Upper lobe of right lung (tissue), 1 donor: ENCODE results near the gene MCMBP. TPM values are rescaled to one million over a fixed set of nuclear protein-coding genes. Genes with fewer than 3 reads are reported as not detected.

Experiments
- ATAC-seq: fragments of 200-7000 bp; cut with Tn5 transposase; one replicate; pipeline ENCODE4 v1.9.1; 2020; ENCODE audit warnings: mild to moderate bottlenecking, moderate library complexity
- DNase-seq: peaks from one replicate; pipeline ENCODE4 v3.0.0-alpha.2; 2020
- H3K27ac ChIP-seq: fragments of 200-600 bp; one replicate; pipeline ENCODE4 v1.8.0; 2022
- H3K27me3 ChIP-seq: fragments of 200-600 bp; one replicate; pipeline ENCODE4 v1.8.0; 2022; ENCODE audit warnings: mild to moderate bottlenecking
- H3K36me3 ChIP-seq: fragments of 200-600 bp; one replicate; pipeline ENCODE4 v1.8.0; 2022
- H3K4me1 ChIP-seq: fragments of 200-600 bp; one replicate; pipeline ENCODE4 v1.8.0; 2022
- H3K4me3 ChIP-seq: fragments of 200-600 bp; one replicate; pipeline ENCODE4 v1.8.0; 2022; ENCODE audit warnings: mild to moderate bottlenecking
- H3K9me3 ChIP-seq: fragments of 200-600 bp; one replicate; pipeline ENCODE4 v1.8.0; 2022
- intact Hi-C: fragments of 100-400 bp; cut with DNase I; formaldehyde crosslinking; loops from one replicate; pipeline ENCODE4 v1.11.0; 2022
- total RNA-seq: library from RNA; stranded (reverse); fragmentation: NEBNext Ultra II Directional; extraction: Animal tissue kit (Norgen Biotek cat#: 25700); gene quantifications from one replicate; pipeline ENCODE4 v1.2.1, GENCODE V29; 2021
- TF ChIP-seq, protein P1 (sequence below): fragments of 200-600 bp; IDR thresholded peaks from one replicate; pipeline ENCODE4 v1.8.0; 2022; ENCODE audit warnings: antibody characterized with exemption
- donor health status: DM: no; HTN: yes; CAD: no; lungs with severe emphysema.

Gene MCMBP
- total RNA-seq, 1 donor from 2014 or later: 54.7 TPM

DNA sequence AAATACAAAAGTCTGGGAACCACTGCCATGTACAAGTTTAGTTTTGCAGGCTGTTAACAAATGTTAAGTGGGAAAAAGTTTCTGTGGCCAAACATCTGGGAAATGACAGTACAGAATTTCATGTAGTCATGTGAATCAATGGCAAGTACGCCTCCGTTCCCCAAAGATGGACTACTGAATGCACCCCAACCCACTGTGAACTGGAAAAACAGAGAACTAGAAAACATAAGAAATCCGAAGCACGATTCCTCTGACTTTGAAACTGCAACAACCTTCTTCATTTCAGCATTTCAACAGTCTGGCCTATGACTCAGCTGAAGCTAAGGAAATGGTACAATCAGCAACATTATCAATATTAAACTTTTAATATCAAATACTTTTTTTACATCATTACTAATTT, 41.8 kb downstream of the MCMBP start:
- Histone ChIP-seq H3K9me3 (no peaks in the 10 kb centered on the region), H3K27me3 (no peaks in the 10 kb centered on the region), H3K4me3 (no peak overlapping the region), H3K27ac (no peak overlapping the region), H3K36me3 (peaks cover 99% of the 10 kb centered on the region), H3K4me1 (no peaks in the 10 kb centered on the region)
- DNase-seq: no peak
- ATAC-seq: no peak
- TF ChIP-seq, protein P1, sequence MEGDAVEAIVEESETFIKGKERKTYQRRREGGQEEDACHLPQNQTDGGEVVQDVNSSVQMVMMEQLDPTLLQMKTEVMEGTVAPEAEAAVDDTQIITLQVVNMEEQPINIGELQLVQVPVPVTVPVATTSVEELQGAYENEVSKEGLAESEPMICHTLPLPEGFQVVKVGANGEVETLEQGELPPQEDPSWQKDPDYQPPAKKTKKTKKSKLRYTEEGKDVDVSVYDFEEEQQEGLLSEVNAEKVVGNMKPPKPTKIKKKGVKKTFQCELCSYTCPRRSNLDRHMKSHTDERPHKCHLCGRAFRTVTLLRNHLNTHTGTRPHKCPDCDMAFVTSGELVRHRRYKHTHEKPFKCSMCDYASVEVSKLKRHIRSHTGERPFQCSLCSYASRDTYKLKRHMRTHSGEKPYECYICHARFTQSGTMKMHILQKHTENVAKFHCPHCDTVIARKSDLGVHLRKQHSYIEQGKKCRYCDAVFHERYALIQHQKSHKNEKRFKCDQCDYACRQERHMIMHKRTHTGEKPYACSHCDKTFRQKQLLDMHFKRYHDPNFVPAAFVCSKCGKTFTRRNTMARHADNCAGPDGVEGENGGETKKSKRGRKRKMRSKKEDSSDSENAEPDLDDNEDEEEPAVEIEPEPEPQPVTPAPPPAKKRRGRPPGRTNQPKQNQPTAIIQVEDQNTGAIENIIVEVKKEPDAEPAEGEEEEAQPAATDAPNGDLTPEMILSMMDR: no peak
- intact Hi-C loops: no loop called here

DNA sequence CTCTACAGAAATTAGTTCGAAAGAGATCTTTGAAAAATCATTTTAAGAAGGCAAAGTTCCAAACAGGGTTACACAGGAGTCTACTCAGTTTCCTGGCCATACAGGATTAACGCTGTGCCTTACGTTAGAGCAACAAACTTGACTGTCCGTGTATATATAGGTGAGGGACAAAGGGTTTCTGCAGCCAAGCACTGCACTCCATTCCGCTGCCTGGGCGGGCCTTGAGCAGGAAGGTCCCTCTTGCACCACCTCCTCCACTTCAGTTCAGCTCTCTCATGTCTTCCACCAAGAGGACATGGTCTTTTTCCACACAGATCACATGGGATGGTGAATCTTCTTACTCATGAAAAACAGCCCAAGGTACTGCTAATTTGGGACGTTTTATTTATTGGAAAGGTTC, 43.2 kb downstream of the MCMBP start:
- TF ChIP-seq, protein P1: no peak
- ATAC-seq: no peak
- peaks cover 95% of the 10 kb centered on the region for H3K36me3 ChIP-seq

DNA sequence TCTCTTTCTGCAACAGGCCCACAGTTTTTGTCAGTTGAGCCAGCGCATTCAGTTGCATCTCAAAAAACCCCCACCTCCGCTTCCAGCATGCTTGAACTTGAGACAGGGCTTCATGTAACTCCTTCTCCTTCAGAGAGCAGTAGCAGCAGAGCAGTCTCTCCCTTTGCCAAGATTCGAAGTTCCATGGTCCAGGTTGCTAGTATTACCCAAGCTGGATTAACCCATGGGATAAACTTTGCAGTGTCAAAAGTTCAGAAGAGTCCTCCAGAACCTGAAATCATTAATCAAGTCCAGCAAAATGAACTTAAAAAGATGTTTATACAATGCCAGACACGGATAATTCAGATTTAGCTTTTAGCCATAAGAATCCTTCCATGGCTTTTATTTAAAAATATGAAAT, 45.2 kb downstream of the MCMBP start:
- intact Hi-C loops: no loop called here
- Histone ChIP-seq H3K27ac (no peak overlapping the region), H3K4me1 (no peaks in the 10 kb centered on the region), H3K36me3 (peaks cover 94% of the 10 kb centered on the region), H3K4me3 (no peak overlapping the region), H3K27me3 (no peaks in the 10 kb centered on the region), H3K9me3 (no peaks in the 10 kb centered on the region)
- TF ChIP-seq, protein P1: no peak
- DNase-seq (no peak), ATAC-seq (no peak)

More for the DNA sequence above, 43.2 kb downstream of the MCMBP start:
- Histone ChIP-seq H3K4me3 (no peak overlapping the region), H3K4me1 (no peaks in the 10 kb centered on the region), H3K27me3 (no peaks in the 10 kb centered on the region), H3K27ac (no peak overlapping the region), H3K9me3 (no peaks in the 10 kb centered on the region)
- intact Hi-C loops: no loop called here
- DNase-seq: no peak

DNA sequence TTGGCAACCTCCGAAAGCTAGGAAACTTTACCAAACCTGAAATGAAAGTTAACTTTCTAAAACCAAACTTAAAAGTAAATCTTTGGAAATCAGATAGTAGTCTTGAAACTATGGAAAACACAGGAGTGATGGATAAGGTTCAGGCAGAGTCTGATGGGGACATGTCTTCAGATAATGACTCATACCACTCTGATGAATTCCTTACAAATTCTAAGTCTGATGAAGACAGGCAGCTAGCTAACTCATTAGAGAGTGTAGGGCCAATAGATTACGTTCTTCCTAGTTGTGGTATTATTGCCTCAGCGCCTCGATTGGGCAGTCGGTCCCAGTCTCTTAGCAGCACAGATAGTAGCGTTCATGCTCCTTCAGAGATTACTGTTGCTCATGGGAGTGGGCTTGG, 45.9 kb downstream of the MCMBP start:
- Histone ChIP-seq H3K27ac (no peak overlapping the region), H3K4me1 (no peaks in the 10 kb centered on the region), H3K36me3 (peaks cover 87% of the 10 kb centered on the region), H3K27me3 (no peaks in the 10 kb centered on the region), H3K9me3 (no peaks in the 10 kb centered on the region), H3K4me3 (no peak overlapping the region)
- TF ChIP-seq, protein P1: no peak
- intact Hi-C loops: no loop called here
- DNase-seq (no peak), ATAC-seq (no peak)

DNA sequence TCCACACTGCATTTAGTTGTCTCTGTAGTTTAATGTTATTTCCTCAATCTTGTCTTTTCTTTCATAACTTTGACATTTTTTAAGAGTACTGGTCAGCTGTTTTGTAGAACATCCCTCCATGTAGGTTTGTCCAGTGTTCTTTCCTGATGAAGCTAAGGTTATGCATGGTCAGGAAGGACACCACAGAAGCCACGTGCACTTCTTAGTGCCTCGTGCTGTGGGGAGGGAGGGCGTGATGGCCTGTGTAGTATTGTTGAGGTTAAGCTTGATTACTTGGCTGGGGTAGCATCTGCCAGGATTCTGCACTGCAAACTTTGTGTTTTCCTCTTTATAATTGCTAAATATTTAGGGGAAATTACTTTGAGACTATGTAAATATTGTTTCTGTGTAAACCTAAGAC, 48.3 kb downstream of the MCMBP start:
- H3K27ac ChIP-seq: no peak overlapping the region
- no peak for ATAC-seq
- H3K9me3 ChIP-seq: no peaks in the 10 kb centered on the region
- H3K4me1 ChIP-seq: no peaks in the 10 kb centered on the region
- TF ChIP-seq, protein P1: no peak
- DNase-seq: no peak
- peaks cover 62% of the 10 kb centered on the region for H3K36me3 ChIP-seq
- H3K27me3 ChIP-seq: no peaks in the 10 kb centered on the region
- no peak overlapping the region for H3K4me3 ChIP-seq
- intact Hi-C loops: no loop called here

DNA sequence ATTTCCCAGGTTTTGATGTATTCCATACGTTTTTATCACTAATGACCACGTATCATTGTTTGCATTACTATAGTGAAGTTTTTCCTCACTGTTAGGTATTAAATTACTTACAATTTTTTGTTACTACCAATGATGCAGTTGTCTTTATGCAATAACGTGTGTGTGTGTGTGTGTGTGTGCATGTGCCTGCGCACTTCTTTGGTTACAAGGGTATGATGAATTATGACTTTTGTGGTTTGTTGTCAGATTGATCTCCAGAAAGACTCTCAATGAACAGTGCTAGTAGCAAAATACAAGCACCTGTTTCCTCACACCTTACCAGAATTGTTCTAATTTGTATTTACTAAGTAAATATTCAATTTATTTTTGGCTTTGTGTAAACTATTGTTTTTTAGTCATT, 51.5 kb downstream of the MCMBP start:
- ATAC-seq: no peak

More for the DNA sequence above, 51.5 kb downstream of the MCMBP start:
- TF ChIP-seq, protein P1: no peak
- DNase-seq: no peak
- intact Hi-C loops: no loop called here
- no peaks in the 10 kb centered on the region for H3K27me3 ChIP-seq
- H3K27ac ChIP-seq: no peak overlapping the region
- H3K9me3 ChIP-seq: no peaks in the 10 kb centered on the region
- H3K4me1 ChIP-seq: no peaks in the 10 kb centered on the region
- peaks cover 32% of the 10 kb centered on the region for H3K36me3 ChIP-seq
- H3K4me3 ChIP-seq: no peak overlapping the region
